ENCODE measurements around the gene CACNA1H.
"Not testable (repeated sequence)": the region's sequence is repeated elsewhere in the genome, so short reads cannot be mapped to it uniquely, and the experiment has no call there.

The CACNA1H gene

DNA sequence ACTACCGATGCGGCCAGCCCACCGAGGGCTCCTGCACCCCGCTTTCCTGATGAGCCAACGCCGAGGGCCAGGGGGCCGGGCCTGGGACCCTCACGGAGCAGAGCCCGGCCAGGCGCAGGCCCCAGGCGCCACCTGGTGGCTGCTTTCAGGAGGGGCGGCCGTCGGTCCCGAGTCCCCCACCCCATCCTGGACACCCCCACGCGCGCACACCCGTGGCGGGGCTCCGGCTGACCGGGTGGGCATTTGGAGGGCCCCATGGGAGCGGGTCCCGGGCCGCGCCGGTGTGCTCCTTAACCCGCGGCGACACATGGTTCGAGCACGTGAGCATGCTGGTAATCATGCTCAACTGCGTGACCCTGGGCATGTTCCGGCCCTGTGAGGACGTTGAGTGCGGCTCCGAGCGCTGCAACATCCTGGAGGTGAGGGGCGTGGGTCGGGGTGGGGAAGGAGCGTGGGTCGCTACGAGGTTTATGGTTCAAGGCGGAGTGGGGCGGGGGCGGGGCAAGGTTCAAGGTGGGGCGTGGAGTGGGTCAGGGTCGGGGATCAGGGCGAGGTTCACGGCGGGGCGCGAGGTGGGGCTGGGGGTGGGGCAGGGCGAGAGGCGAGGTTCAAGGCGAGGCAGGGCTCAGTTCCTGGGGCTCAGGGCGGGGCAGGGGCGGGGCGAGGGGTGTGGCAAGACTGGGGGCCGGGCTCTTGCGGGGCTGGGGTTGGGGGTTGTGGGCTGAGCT lies 41.9 kb downstream of the CACNA1H start:
- no peak for DNase-seq

GRCh38 chr16:1195393-1195666 lies 42.4 kb downstream of the CACNA1H start:
- DNase-seq: no peak

GRCh38 chr16:1196494-1196893 lies 43.6 kb downstream of the CACNA1H start:
- no peak for DNase-seq

DNA sequence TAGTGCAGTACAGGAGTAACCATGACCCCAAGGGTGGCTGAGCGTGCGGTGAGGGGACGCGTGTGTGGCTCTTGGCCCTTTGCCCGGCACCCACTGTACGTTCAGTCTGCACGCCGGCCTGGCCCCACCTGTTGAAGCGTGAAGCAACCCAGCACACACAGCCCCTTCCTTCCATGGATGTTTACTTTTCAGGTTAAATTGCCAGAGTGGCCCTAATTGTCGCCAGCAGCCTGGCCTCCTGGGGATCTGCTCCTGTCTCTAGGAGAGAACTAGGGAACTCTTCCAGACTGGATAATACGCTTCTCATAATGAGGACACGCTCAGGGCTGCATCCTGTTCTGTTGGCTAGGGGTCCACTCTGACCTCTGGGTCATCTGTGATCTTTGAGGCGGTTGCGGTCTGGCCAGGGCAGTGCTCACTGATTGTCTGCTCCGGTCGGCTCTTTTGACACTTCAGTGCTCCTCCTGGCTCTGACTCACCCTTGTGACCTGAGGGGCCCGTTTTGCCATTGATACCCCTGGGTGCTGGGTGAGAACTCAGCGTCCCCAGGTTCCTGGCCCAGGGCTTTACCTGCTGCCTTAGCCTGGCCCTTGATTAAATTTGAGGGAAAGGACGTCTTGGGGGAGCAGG lies 44.4 kb downstream of the CACNA1H start:
- DNase-seq: no peak

GRCh38 chr16:1198194-1198593 lies 45.3 kb downstream of the CACNA1H start:
- DNase-seq: no peak

GRCh38 chr16:1198671-1199346 lies 45.9 kb downstream of the CACNA1H start:
- not testable (repeated sequence) for DNase-seq

- no peak for DNase-seq
These were observed 46.6 kb downstream of the CACNA1H start for GRCh38 chr16:1199347-1200013.

DNA sequence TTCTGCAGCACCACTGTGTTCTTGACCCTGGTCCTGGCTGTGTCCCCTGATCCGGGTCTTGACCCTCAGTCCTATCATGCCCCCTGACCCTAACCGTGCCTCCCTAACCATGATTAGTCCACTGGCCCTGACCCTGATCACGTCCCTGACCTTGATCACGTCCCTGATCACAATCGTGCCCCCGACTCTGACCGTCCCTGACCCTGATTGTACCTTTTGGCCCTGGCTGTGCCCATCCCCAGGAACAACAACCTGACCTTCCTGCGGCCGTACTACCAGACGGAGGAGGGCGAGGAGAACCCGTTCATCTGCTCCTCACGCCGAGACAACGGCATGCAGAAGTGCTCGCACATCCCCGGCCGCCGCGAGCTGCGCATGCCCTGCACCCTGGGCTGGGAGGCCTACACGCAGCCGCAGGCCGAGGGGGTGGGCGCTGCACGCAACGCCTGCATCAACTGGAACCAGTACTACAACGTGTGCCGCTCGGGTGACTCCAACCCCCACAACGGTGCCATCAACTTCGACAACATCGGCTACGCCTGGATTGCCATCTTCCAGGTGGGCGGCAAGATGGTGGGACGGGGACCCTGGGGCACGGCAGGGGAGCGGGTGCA lies 47.2 kb downstream of the CACNA1H start:
- DNase-seq: no peak

DNA sequence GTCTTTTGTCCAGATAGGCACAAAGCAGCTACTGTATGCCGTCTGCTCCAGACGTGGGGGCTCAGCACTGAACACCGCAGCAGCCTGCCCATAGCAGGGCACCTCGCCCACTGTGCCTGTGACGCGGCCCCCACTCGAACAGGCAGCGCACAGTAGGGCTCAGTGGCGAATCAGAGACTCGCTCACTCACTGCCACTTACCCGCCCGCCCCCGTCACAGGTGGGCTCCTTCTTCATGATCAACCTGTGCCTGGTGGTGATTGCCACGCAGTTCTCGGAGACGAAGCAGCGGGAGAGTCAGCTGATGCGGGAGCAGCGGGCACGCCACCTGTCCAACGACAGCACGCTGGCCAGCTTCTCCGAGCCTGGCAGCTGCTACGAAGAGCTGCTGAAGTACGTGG lies 48.5 kb downstream of the CACNA1H start:
- DNase-seq: no peak

DNA sequence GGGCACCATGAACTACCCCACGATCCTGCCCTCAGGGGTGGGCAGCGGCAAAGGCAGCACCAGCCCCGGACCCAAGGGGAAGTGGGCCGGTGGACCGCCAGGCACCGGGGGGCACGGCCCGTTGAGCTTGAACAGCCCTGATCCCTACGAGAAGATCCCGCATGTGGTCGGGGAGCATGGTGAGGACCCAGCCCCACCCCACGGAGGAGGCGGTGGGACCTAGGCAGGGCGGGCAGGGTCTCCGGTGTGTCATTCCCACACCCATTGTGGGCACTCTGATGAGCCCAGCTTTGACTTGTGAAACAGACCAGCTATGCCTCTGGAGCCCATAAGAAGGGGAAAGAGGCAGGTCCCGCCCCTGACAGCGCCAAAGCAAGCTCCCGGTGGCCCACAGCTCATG lies 49.4 kb downstream of the CACNA1H start:
- DNase-seq: no peak

GRCh38 chr16:1204933-1205332 lies 52.0 kb downstream of the CACNA1H start:
- no peak for DNase-seq

- DNase-seq: no peak
These were observed 53.4 kb downstream of the CACNA1H start for GRCh38 chr16:1206326-1206725.

GRCh38 chr16:1206786-1207185 lies 53.9 kb downstream of the CACNA1H start:
- no peak for DNase-seq

GRCh38 chr16:1208239-1208830 lies 55.4 kb downstream of the CACNA1H start:
- no peak for DNase-seq

DNA sequence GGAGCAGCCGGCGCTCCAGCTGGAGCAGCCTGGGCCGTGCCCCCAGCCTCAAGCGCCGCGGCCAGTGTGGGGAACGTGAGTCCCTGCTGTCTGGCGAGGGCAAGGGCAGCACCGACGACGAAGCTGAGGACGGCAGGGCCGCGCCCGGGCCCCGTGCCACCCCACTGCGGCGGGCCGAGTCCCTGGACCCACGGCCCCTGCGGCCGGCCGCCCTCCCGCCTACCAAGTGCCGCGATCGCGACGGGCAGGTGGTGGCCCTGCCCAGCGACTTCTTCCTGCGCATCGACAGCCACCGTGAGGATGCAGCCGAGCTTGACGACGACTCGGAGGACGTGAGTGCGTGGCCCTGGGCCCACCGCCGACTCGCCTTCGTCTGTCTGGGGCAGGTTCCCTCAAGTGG lies 56.2 kb downstream of the CACNA1H start:
- no peak for DNase-seq

- no peak for DNase-seq
These were observed 57.6 kb downstream of the CACNA1H start for GRCh38 chr16:1210461-1210860.

DNA sequence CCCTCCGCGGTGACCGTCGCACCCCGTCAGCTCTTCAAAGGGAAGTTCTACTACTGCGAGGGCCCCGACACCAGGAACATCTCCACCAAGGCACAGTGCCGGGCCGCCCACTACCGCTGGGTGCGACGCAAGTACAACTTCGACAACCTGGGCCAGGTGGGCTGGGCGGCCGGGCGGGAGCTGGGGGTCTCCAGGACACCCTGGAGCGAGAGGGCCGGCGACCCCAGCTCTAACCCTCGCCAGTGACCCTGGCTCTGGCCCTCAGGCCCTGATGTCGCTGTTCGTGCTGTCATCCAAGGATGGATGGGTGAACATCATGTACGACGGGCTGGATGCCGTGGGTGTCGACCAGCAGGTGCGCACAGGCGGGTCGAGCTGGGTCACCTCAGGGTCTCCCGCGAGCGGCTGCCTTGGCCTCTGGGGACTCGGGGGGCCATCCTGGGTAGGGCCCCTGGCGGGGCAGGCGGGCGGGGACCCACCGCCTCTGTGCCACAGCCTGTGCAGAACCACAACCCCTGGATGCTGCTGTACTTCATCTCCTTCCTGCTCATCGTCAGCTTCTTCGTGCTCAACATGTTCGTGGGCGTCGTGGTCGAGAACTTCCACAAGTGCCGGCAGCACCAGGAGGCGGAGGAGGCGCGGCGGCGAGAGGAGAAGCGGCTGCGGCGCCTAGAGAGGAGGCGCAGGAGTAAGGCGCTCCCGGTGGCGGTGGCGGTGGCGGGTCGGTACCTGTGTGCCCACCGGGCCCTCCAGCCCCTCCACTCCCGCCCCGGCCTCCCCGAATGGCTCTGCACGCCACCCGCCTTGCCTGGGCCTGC lies 58.8 kb downstream of the CACNA1H start:
- DNase-seq: no peak

DNA sequence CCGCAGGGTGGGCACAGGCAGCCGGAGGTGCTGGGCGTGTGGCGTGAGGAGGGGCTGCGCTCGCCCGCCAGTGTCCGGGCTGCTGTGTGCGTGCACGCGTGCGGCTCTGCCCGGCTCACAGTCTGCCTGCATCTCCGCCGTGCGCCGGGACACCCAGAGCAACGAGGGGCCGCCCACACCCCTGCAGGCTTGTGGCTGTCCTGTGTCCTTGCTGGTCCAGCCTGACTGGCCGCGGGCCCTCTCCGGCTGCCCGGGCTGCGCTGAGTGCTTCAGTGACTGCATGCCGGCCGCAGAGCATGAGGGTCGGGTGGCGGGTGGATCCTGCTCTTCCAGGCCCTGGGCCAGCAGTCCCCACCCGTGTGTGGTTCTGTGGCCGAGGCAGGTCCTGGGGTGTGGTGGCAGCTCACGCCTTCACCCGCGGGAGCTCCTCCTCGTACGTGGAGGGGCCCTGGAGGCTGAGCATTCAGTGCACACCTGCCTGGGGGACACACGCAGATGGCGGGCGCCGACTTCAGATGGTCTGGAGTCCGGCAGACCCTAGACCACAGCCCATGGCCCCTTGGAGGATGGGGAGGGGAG lies 59.8 kb downstream of the CACNA1H start:
- DNase-seq: no peak

DNA sequence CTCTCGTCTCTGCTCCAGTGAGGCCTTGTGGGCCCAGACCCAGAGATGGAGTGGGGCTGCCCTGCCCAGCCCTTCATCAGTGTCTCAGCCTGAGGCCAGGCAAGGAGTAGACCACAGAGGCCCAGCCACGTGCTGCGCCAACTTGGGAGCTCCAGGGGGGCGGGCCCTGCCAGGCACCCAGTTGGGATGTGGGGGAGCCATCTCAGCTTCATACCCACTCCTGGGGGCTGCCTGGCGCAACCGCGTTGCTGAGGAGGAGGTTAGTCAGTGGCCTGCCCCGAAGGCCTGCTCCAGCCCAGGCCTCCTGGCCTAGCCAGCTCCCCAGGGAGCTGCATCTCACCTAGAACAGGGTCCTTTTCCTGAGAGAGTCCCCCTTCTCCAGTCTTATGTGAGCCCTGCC lies 60.3 kb downstream of the CACNA1H start:
- no peak for DNase-seq

- no peak for DNase-seq
These were observed 61.0 kb downstream of the CACNA1H start for GRCh38 chr16:1213796-1214372.

GRCh38 chr16:1214719-1215118 lies 61.8 kb downstream of the CACNA1H start:
- no peak for DNase-seq

Measured in NK-92 treated with Interleukin-12 subunit alpha and Interleukin-12 subunit beta, amount 100 ng/mL, for 24 hours (cell line).